Measurements from ENCODE around the gene CLEC20A.

CLEC20A gene

GRCh38 chr1:178496410-178497135 lies at the start of gene CLEC20A:
TSS of gene CLEC20A (minus strand) at chr1:178496964. CDS start at chr1:178496939, 25 bp downstream.
- no peak for DNase-seq (ENCODE audit: low spot score)

GRCh38 chr1:178544531-178544930 lies 47.8 kb upstream of the CLEC20A start:
- no peak for DNase-seq (ENCODE audit: low spot score)

GRCh38 chr1:178543290-178543607 lies 46.5 kb upstream of the CLEC20A start:
- no peak for DNase-seq (ENCODE audit: low spot score)

GRCh38 chr1:178542554-178543289 lies 46.0 kb upstream of the CLEC20A start:
- peak; percentile 71 for DNase-seq (ENCODE audit: low spot score)

GRCh38 chr1:178541829-178542553 lies 45.2 kb upstream of the CLEC20A start:
- peak; percentile 52 for DNase-seq (ENCODE audit: low spot score)

- DNase-seq (ENCODE audit: low spot score), result no peak
Measured at GRCh38 chr1:178541379-178541778, 44.6 kb upstream of the CLEC20A start.

- no peak for DNase-seq (ENCODE audit: low spot score)
Measured at GRCh38 chr1:178540646-178541045, 43.9 kb upstream of the CLEC20A start.

GRCh38 chr1:178540204-178540603 lies 43.4 kb upstream of the CLEC20A start:
- DNase-seq (ENCODE audit: low spot score), result no peak

- no peak for DNase-seq (ENCODE audit: low spot score)
Measured at GRCh38 chr1:178539291-178539690, 42.5 kb upstream of the CLEC20A start.

- DNase-seq (ENCODE audit: low spot score), result peak; percentile 7
Measured at GRCh38 chr1:178538192-178538916, 41.6 kb upstream of the CLEC20A start.

GRCh38 chr1:178537382-178538090 lies 40.8 kb upstream of the CLEC20A start:
- peak; percentile 46 for DNase-seq (ENCODE audit: low spot score)

- peak; percentile 93 for DNase-seq (ENCODE audit: low spot score)
Measured at GRCh38 chr1:178536844-178537371, 40.1 kb upstream of the CLEC20A start.

GRCh38 chr1:178536329-178536728 lies 39.6 kb upstream of the CLEC20A start:
- DNase-seq (ENCODE audit: low spot score), result no peak

- no peak for DNase-seq (ENCODE audit: low spot score)
Measured at GRCh38 chr1:178534137-178534868, 37.5 kb upstream of the CLEC20A start.

- DNase-seq (ENCODE audit: low spot score), result no peak
Measured at GRCh38 chr1:178533121-178533946, 36.6 kb upstream of the CLEC20A start.

- peak; percentile 86 for DNase-seq (ENCODE audit: low spot score)
Measured at GRCh38 chr1:178532392-178532791, 35.6 kb upstream of the CLEC20A start.

- peak; percentile 26 for DNase-seq (ENCODE audit: low spot score)
Measured at GRCh38 chr1:178531887-178532286, 35.1 kb upstream of the CLEC20A start.

GRCh38 chr1:178530502-178530901 lies 33.7 kb upstream of the CLEC20A start:
- DNase-seq (ENCODE audit: low spot score), result no peak

- DNase-seq (ENCODE audit: low spot score), result peak; percentile 79
Measured at GRCh38 chr1:178530037-178530402, 33.3 kb upstream of the CLEC20A start.

Measured in LoVo (cell line).